ENCODE results near the gene CCDC90B. TPM values are rescaled to one million over a fixed set of nuclear protein-coding genes. Genes with fewer than 3 reads are reported as not detected.

CCDC90B gene
- total RNA-seq, 1 donor from 2014 or later, result 23.4 TPM

DNA sequence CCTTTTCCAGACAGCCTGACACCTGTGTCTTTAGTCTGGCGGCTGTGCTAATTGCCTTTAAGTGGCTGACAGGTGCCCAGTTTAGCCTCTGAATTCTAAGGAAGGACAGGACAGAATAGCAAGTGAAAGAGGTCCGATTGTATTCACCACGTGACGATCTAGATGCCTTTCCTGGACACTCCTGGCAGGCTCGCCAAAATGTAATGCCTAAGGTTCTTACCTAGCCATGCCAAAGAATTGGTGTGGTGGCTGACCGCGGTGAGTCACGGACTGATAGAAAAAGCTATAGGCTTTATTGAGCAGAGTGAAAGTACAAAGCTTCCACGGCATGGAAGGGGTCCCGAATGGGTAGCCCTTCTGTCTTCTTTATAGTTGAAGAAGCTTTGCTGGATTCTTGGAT lies 65.9 kb downstream of the CCDC90B start:
- TF ChIP-seq, protein P1, sequence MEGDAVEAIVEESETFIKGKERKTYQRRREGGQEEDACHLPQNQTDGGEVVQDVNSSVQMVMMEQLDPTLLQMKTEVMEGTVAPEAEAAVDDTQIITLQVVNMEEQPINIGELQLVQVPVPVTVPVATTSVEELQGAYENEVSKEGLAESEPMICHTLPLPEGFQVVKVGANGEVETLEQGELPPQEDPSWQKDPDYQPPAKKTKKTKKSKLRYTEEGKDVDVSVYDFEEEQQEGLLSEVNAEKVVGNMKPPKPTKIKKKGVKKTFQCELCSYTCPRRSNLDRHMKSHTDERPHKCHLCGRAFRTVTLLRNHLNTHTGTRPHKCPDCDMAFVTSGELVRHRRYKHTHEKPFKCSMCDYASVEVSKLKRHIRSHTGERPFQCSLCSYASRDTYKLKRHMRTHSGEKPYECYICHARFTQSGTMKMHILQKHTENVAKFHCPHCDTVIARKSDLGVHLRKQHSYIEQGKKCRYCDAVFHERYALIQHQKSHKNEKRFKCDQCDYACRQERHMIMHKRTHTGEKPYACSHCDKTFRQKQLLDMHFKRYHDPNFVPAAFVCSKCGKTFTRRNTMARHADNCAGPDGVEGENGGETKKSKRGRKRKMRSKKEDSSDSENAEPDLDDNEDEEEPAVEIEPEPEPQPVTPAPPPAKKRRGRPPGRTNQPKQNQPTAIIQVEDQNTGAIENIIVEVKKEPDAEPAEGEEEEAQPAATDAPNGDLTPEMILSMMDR (IDR thresholded peaks at IDR 0.05), result no peak
- Histone ChIP-seq H3K4me1 (no peaks in the 10 kb centered on the region), H3K27me3 (no peaks in the 10 kb centered on the region), H3K4me3 (no peak overlapping the region), H3K9me3 (no peaks in the 10 kb centered on the region), H3K36me3 (no peaks in the 10 kb centered on the region), H3K27ac (no peak overlapping the region)
- ATAC-seq (no peak), DNase-seq (no peak)
- intact Hi-C loops (cut with DNase I), result no loop called here

DNA sequence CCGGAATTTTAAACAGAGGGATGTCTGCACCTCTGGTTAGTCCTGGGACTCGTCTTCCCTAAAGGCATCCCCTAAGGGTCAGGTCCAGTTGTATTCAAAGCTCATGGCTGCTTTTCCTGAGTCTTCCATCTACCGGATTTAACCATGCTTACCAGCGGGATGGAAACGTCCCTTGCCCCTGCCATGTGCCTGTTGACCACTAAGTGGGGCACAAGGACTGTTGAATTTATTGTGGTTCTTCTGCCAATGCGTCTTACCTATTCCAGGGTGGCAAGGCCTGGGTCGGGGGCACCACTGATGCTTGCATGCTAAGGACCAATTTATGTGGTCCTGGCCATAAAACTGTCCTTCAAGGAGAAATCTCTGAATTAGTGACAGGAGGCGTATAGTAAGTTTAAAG lies 67.1 kb downstream of the CCDC90B start:
- Histone ChIP-seq H3K27ac (no peak overlapping the region), H3K36me3 (peaks cover under 1% of the 10 kb centered on the region), H3K27me3 (no peaks in the 10 kb centered on the region), H3K4me1 (no peaks in the 10 kb centered on the region), H3K9me3 (no peaks in the 10 kb centered on the region), H3K4me3 (no peak overlapping the region)
- ATAC-seq (no peak), DNase-seq (no peak)
- TF ChIP-seq, protein P1 (IDR thresholded peaks at IDR 0.05), result no peak
- intact Hi-C loops (cut with DNase I), result no loop called here

Other genes with a start within 250 kb of the CCDC90B start
- gene RAB30, start 214.5 kb downstream of the CCDC90B start, total RNA-seq, result 12.5 TPM
- gene PCF11, start 129.2 kb downstream of the CCDC90B start, total RNA-seq, result 54.5 TPM
- 13.0 TPM for gene ANKRD42, start 92.7 kb downstream of the CCDC90B start, total RNA-seq

Data from upper lobe of right lung (tissue), 1 donor.